Measurements from ENCODE around the gene SMIM3. TPM values are rescaled to one million over a fixed set of nuclear protein-coding genes. Genes with fewer than 3 reads are reported as not detected.

Gene SMIM3
- total and polyA plus RNA-seq, 2 of the 13 experiments (the other 11 are each of a cell fraction or from before 2014, with no cell fraction given): 11.6 to 96.7 TPM

DNA sequence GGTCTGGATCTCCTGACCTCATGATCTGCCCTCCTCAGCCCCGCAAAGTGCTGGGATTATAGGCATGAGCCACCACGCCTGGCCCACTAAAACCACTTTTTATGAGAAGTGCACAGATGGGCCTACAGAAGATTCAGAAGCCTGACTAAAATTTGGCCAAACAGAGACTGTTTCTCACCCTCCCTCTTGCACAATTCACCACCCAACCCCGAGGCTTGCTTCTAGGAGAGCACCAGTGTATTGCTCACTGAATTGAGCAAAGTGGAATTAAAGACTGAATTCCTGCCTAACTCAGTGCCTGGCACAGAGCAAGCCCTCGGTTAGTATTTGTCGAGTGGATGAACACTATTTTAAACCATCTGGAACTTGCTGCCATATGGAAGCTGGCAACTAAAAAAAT is 16.3 kb upstream of the SMIM3 start:
- BruUV-seq (replicated peaks): no TSS peak
- ATAC-seq (no peak), DNase-seq (ENCODE audit: low spot score) (no peak), FAIRE-seq (no peak)
- Histone ChIP-seq H3K4me3 (replicated peaks in 1 of 3; ENCODE audit: insufficient read depth in 1 of 3, low read depth in 2 of 3, low read length in 3 of 3) (no peak overlapping the region), H3K4me2 (ENCODE audit: low read depth, low read length) (no peak overlapping the region), H3K79me2 (ENCODE audit: insufficient read depth, low read length) (peaks cover 10% of the 10 kb centered on the region), H3K9ac (ENCODE audit: insufficient read depth, low read depth, low read length) (no peak overlapping the region), H3K4me1 (ENCODE audit: insufficient read depth, low read length) (peaks cover 60% of the 10 kb centered on the region), H3K9me3 (ENCODE audit: low read length) (peaks cover 6% of the 10 kb centered on the region; the same call in 1 of the 2 replicates), H3K36me3 (replicated peaks in 1 of 2; ENCODE audit: control insufficient read depth in 1 of 2, insufficient read depth in 2 of 2, low read length in 2 of 2) (no peaks in the 10 kb centered on the region), H3K27ac (ENCODE audit: extremely low read length, insufficient read depth, low read length) (no peak overlapping the region), H4K20me1 (ENCODE audit: insufficient read depth, low read length) (no peaks in the 10 kb centered on the region), H3K27me3 (ENCODE audit: control insufficient read depth in 1 of 2, insufficient read depth in 2 of 2, low read length in 2 of 2) (no peaks in the 10 kb centered on the region), H2AFZ (ENCODE audit: low read length) (no peak overlapping the region)
- TF ChIP-seq CEBPB (IDR thresholded peaks at IDR 0.05; ENCODE audit: borderline replicate concordance, low read depth, low read length) (peak; percentile 11; the same call in 1 of the 2 replicates), SKI (IDR thresholded peaks at IDR 0.05; ENCODE audit: partially characterized antibody) (no peak)
- WGBS (ENCODE audit: low lambda C conversion rate): 98% methylated on average over 5 of the region's 5 CpGs
- ChIA-PET POLR2A (interaction anchor here (3.3 kb wide), 1 partner anchor 16 kb away, joined by 19 read pairs; the partner anchor contains the start of gene SMIM3), CTCF (ENCODE audit: low intra/inter-chr PET ratio, low total read pairs) (no interaction called here)
- intact Hi-C loops (cut with micrococcal nuclease; ENCODE audit: unreplicated experiment): loop anchor here (1.0 kb wide), 1 partner anchor 16 kb away; the partner anchor contains the start of gene SMIM3
- in situ Hi-C loops (cut with HindIII; ENCODE audit: extremely low pct_ligation_motif_present, low pct_unique_long_range_greater_than_20kb): no loop called here

GRCh38 chr5:150763023-150763769 is 15.4 kb upstream of the SMIM3 start:
- H3K27ac ChIP-seq (ENCODE audit: extremely low read length, insufficient read depth, low read length): peak overlapping the region; percentile 56
- ATAC-seq (peak; percentile 44), FAIRE-seq (peak; percentile 90), DNase-seq (ENCODE audit: low spot score) (peak; percentile 80)
- POLR2A ChIA-PET: interaction anchor here (1.1 to 3.3 kb wide), 3 partner anchors 15 to 62 kb away, joined by 4 to 19 read pairs (median 5); partner anchors contain the start of genes RBM22 and SMIM3
- peak overlapping the region; percentile 67 for H3K4me2 ChIP-seq (ENCODE audit: low read depth, low read length)
- CTCF ChIA-PET (ENCODE audit: low intra/inter-chr PET ratio, low total read pairs): no interaction called here
- WGBS (ENCODE audit: low lambda C conversion rate): 6% methylated on average over 7 of the region's 7 CpGs
- H3K4me3 ChIP-seq (replicated peaks in 1 of 3; ENCODE audit: insufficient read depth in 1 of 3, low read depth in 2 of 3, low read length in 3 of 3): peak overlapping the region in 1 of 3 experiments; percentile 25; a peak in 1 of 6 replicates
- H4K20me1 ChIP-seq (ENCODE audit: insufficient read depth, low read length): no peaks in the 10 kb centered on the region
- peaks cover 6% of the 10 kb centered on the region; the same call in 1 of the 2 replicates for H3K9me3 ChIP-seq (ENCODE audit: low read length)
- H3K27me3 ChIP-seq (ENCODE audit: control insufficient read depth in 1 of 2, insufficient read depth in 2 of 2, low read length in 2 of 2): no peaks in the 10 kb centered on the region
- in situ Hi-C loops (cut with HindIII; ENCODE audit: extremely low pct_ligation_motif_present, low pct_unique_long_range_greater_than_20kb): no loop called here
- peaks cover under 1% of the 10 kb centered on the region for H3K79me2 ChIP-seq (ENCODE audit: insufficient read depth, low read length)
- intact Hi-C loops (cut with micrococcal nuclease; ENCODE audit: unreplicated experiment): no loop called here
- no TSS peak for BruUV-seq (replicated peaks)
- H3K9ac ChIP-seq (ENCODE audit: insufficient read depth, low read depth, low read length): peak overlapping the region; percentile 25; the same call in 1 of the 2 replicates
- H3K4me1 ChIP-seq (ENCODE audit: insufficient read depth, low read length): peaks cover 57% of the 10 kb centered on the region
- H2AFZ ChIP-seq (ENCODE audit: low read length): peak overlapping the region; percentile 55
- H3K36me3 ChIP-seq (replicated peaks in 1 of 2; ENCODE audit: control insufficient read depth in 1 of 2, insufficient read depth in 2 of 2, low read length in 2 of 2): no peaks in the 10 kb centered on the region
- TF ChIP-seq NFIC (IDR thresholded peaks at IDR 0.05; ENCODE audit: low read length) (peak; percentile 18; the same call in 1 of the 2 replicates), HMGA1 (CRISPR knock-in tag; conservative IDR thresholded peaks at IDR 0.05) (no peak), YEATS4 (CRISPR knock-in tag; IDR thresholded peaks at IDR 0.05; ENCODE audit: borderline replicate concordance) (no peak), ADNP (CRISPR knock-in tag; IDR thresholded peaks at IDR 0.05) (no peak), TFDP1 (CRISPR knock-in tag; IDR thresholded peaks at IDR 0.05; ENCODE audit: borderline replicate concordance) (no peak), AHR (CRISPR knock-in tag; IDR thresholded peaks at IDR 0.05) (no peak), ZNF75D (CRISPR knock-in tag; IDR thresholded peaks at IDR 0.05; ENCODE audit: borderline replicate concordance) (no peak)
- TF ChIP-seq, protein P1, sequence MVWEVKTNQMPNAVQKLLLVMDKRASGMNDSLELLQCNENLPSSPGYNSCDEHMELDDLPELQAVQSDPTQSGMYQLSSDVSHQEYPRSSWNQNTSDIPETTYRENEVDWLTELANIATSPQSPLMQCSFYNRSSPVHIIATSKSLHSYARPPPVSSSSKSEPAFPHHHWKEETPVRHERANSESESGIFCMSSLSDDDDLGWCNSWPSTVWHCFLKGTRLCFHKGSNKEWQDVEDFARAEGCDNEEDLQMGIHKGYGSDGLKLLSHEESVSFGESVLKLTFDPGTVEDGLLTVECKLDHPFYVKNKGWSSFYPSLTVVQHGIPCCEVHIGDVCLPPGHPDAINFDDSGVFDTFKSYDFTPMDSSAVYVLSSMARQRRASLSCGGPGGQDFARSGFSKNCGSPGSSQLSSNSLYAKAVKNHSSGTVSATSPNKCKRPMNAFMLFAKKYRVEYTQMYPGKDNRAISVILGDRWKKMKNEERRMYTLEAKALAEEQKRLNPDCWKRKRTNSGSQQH (CRISPR knock-in tag; IDR thresholded peaks at IDR 0.05; ENCODE audit: low read depth): no peak
- TF ChIP-seq, protein P2, sequence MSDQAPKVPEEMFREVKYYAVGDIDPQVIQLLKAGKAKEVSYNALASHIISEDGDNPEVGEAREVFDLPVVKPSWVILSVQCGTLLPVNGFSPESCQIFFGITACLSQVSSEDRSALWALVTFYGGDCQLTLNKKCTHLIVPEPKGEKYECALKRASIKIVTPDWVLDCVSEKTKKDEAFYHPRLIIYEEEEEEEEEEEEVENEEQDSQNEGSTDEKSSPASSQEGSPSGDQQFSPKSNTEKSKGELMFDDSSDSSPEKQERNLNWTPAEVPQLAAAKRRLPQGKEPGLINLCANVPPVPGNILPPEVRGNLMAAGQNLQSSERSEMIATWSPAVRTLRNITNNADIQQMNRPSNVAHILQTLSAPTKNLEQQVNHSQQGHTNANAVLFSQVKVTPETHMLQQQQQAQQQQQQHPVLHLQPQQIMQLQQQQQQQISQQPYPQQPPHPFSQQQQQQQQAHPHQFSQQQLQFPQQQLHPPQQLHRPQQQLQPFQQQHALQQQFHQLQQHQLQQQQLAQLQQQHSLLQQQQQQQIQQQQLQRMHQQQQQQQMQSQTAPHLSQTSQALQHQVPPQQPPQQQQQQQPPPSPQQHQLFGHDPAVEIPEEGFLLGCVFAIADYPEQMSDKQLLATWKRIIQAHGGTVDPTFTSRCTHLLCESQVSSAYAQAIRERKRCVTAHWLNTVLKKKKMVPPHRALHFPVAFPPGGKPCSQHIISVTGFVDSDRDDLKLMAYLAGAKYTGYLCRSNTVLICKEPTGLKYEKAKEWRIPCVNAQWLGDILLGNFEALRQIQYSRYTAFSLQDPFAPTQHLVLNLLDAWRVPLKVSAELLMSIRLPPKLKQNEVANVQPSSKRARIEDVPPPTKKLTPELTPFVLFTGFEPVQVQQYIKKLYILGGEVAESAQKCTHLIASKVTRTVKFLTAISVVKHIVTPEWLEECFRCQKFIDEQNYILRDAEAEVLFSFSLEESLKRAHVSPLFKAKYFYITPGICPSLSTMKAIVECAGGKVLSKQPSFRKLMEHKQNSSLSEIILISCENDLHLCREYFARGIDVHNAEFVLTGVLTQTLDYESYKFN (CRISPR knock-in tag; conservative IDR thresholded peaks at IDR 0.05): no peak

All from HepG2 (cell line).